GM12878 (cell line): ENCODE results near the gene PRMT1. TPM values are rescaled to one million over a fixed set of nuclear protein-coding genes. Genes with fewer than 3 reads are reported as not detected.

Experiments used
- ATAC-seq: fragments of 200-7000 bp; cut with Tn5 transposase; 3 replicates; pipeline ENCODE4 v1.9.1; 2020; ENCODE audit warnings: mild to moderate bottlenecking, moderate library complexity
- BruUV-seq: library from RNA; stranded (reverse); fragments of 400-500 nt; replicated peaks from 2 replicates; lab custom pipeline; 2021; lab: Mats Ljungman, UMichigan
- CTCF ChIA-PET: fragments of 300-600 bp; sonication (Branson Sonifier 250); formaldehyde crosslinking; extraction: SDS; loops from one replicate; lab custom pipeline; 2021; ENCODE audit warnings: inconsistent platforms; lab: Yijun Ruan, JAX
- POLR2A ChIA-PET: fragments of 350-600 bp; formaldehyde crosslinking; extraction: SDS; loops from one replicate; lab custom pipeline; 2021; ENCODE audit warnings: inconsistent platforms; lab: Charles Lee
- RAD21 ChIA-PET: fragments of 300-600 bp; sonication (Branson Sonifier 250); formaldehyde crosslinking; loops from one replicate; lab custom pipeline; 2023; ENCODE audit warnings: antibody characterized with exemption; ENCODE audit not compliant: unreplicated experiment; lab: Charles Lee
- SMC1A ChIA-PET: fragments of 300-600 bp; sonication (Branson Sonifier 250); formaldehyde crosslinking; loops from one replicate; lab custom pipeline; 2023; ENCODE audit not compliant: unreplicated experiment, uncharacterized antibody; lab: Charles Lee
- DNase-seq: peaks from one replicate; pipeline ENCODE4 v3.0.0-alpha.2; 2011; ENCODE audit warnings: low read depth, low spot score
- FAIRE-seq: peaks from 3 replicates; lab custom pipeline; 2011; peaks lifted over from hg19 to GRCh38; lab: Jason Lieb, UNC
- H2AFZ ChIP-seq: 2 replicates; pipeline ENCODE4 v1.6.0; 2011; ENCODE audit warnings: low read depth, low read length, control low read depth; ENCODE audit not compliant: control insufficient read depth
- H3K27ac ChIP-seq: 2 replicates; pipeline ENCODE4 v1.5.1; 2011; ENCODE audit warnings: control low read depth; ENCODE audit not compliant: control insufficient read depth, insufficient read depth
- H3K27me3 ChIP-seq, 2 experiments: replicated peaks in 1 of 2; 2 replicates each; pipeline versions ENCODE4 v1.6.0 to v1.6.1; 2011; ENCODE audit warnings: low read length in 1 of 2; ENCODE audit not compliant: control insufficient read depth in 2 of 2, insufficient read depth in 2 of 2
- H3K36me3 ChIP-seq, 2 experiments: 2 replicates each; pipeline ENCODE4 v1.5.1; 2011; ENCODE audit warnings: low read length in 1 of 2; ENCODE audit not compliant: control insufficient read depth in 2 of 2, insufficient read depth in 2 of 2
- H3K4me1 ChIP-seq: 2 replicates; pipeline ENCODE4 v1.6.1; 2011; ENCODE audit warnings: mild to moderate bottlenecking, low read length, moderate library complexity, mixed read lengths; ENCODE audit not compliant: control insufficient read depth, insufficient read depth
- H3K4me2 ChIP-seq: 2 replicates; pipeline ENCODE4 v1.6.0; 2011; ENCODE audit warnings: control low read depth; ENCODE audit not compliant: control insufficient read depth, insufficient read depth
- H3K4me3 ChIP-seq: fragments of 200-600 bp; sonication (generic); 2 replicates; pipeline ENCODE4 v1.5.1; 2016
- H3K79me2 ChIP-seq: 2 replicates; pipeline ENCODE4 v1.6.0; 2011; ENCODE audit warnings: low read length; ENCODE audit not compliant: control insufficient read depth, insufficient read depth
- H3K9ac ChIP-seq: 2 replicates; pipeline ENCODE4 v1.8.0; 2011; ENCODE audit warnings: low read length, control low read depth, mixed read lengths; ENCODE audit not compliant: control insufficient read depth, insufficient read depth
- H3K9me3 ChIP-seq: replicated peaks from 3 replicates; pipeline ENCODE4 v1.5.1; 2011; ENCODE audit warnings: mild to moderate bottlenecking, low read length; ENCODE audit not compliant: control insufficient read depth, insufficient read depth
- H4K20me1 ChIP-seq: 2 replicates; pipeline ENCODE4 v1.6.0; 2011; ENCODE audit not compliant: control insufficient read depth, insufficient read depth
- BMI1 ChIP-seq: fragments of 450-650 bp; IDR thresholded peaks from 2 replicates; pipeline ENCODE4 v1.6.1; 2016; ENCODE audit warnings: mild to moderate bottlenecking, moderate library complexity, borderline replicate concordance
- CHD4 ChIP-seq: fragments of 200-600 bp; sonication (generic); IDR thresholded peaks from 2 replicates; pipeline ENCODE4 v1.6.1; 2016; ENCODE audit warnings: mild to moderate bottlenecking
- CTCF ChIP-seq, 3 experiments: IDR thresholded peaks in 2 of 3; conservative IDR thresholded peaks in 1 of 3; 2 replicates each; pipeline ENCODE4 v1.5.1; 2011; ENCODE audit warnings: low read depth in 3 of 3, low read length in 3 of 3, mild to moderate bottlenecking in 3 of 3, control low read depth in 2 of 3, moderate library complexity in 2 of 3, inconsistent platforms in 1 of 3, mixed read lengths in 1 of 3; ENCODE audit not compliant: control insufficient read depth in 2 of 3, insufficient read depth in 1 of 3; ENCODE audit errors: extremely low read depth in 1 of 3
- FOXM1 ChIP-seq: IDR thresholded peaks from 2 replicates; pipeline ENCODE4 v1.6.1; 2012; ENCODE audit warnings: low read depth, mild to moderate bottlenecking, inconsistent platforms, low read length, moderate library complexity
- WGBS: methylation state at CpG from one replicate; pipeline ENCODE4 v1.1.6; 2016; ENCODE audit warnings: low lambda C conversion rate; ENCODE audit not compliant: insufficient replicate concordance, insufficient coverage; ENCODE audit errors: missing lambda C conversion rate; 5-methylcytosine and 5-hydroxymethylcytosine counted together
- in situ Hi-C: fragments of 300-500 bp; cut with MboI; formaldehyde crosslinking; loops from 9 replicates; pipeline ENCODE4 v1.14.3; 2018; ENCODE audit warnings: mixed read lengths
- intact Hi-C: fragments of 100-400 bp; cut with micrococcal nuclease; formaldehyde crosslinking; loops from one replicate; pipeline ENCODE4 v1.14.2; 2022; ENCODE audit not compliant: unreplicated experiment
- polyA plus RNA-seq, 11 experiments: library from polyadenylated mRNA; depleted of rRNA in 4 of 11; unstranded in 6 of 11; stranded (reverse) in 5 of 11; fragments of >200 nt; fragmentation: Nextera tagmentation in 4 of 11; fragmentation: Illumina TruSeq in 1 of 11; extraction: Ambion mirVana in 4 of 11; extraction: Trizol in 1 of 11; gene quantifications; 1 replicate in 1 of 11; 2 replicates in 10 of 11; pipeline versions ENCODE4 v1.2.1 to v1.2.3, GENCODE V29; 2011 to 2016; ENCODE audit warnings: inconsistent platforms in 2 of 11, missing spikeins in 2 of 11, low read depth in 1 of 11
- total RNA-seq, 4 experiments: library from RNA; depleted of rRNA in 3 of 4; stranded (reverse); fragments of >200 nt in 3 of 4; fragmentation: Illumina TruSeq in 1 of 4; extraction: Trizol in 1 of 4; gene quantifications; 2 replicates each; pipeline versions ENCODE4 v1.2.1 to v1.2.3, GENCODE V29; 2013 to 2021
- TF ChIP-seq, protein P1 (sequence below): IDR thresholded peaks from 2 replicates; pipeline ENCODE4 v1.6.1; 2012; ENCODE audit warnings: mild to moderate bottlenecking, low read depth, low read length

PRMT1 gene
- total and polyA plus RNA-seq, 10 of the 15 experiments (the other 5 are each of a cell fraction or from before 2014, with no cell fraction given): 19.9 to 667 (median 444) TPM

GRCh38 chr19:49684983-49685553 lies 8.0 kb downstream of the PRMT1 start:
- H3K27me3 ChIP-seq: no peaks in the 10 kb centered on the region
- H3K4me3 ChIP-seq: no peak overlapping the region
- BruUV-seq: no TSS peak
- in situ Hi-C loops: no loop called here
- no peak overlapping the region for H2AFZ ChIP-seq
- peaks cover 10% of the 10 kb centered on the region for H4K20me1 ChIP-seq
- ChIA-PET POLR2A (no interaction called here), SMC1A (no interaction called here), CTCF (interaction anchor here (0.8 to 2.0 kb wide), 5 partner anchors 12 to 177 kb away, joined by 3 to 6 read pairs (median 3); no protein-coding TSS in a partner anchor), RAD21 (no interaction called here)
- H3K27ac ChIP-seq: no peak overlapping the region
- ATAC-seq (no peak), DNase-seq (no peak), FAIRE-seq (no peak)
- TF ChIP-seq, protein P1, sequence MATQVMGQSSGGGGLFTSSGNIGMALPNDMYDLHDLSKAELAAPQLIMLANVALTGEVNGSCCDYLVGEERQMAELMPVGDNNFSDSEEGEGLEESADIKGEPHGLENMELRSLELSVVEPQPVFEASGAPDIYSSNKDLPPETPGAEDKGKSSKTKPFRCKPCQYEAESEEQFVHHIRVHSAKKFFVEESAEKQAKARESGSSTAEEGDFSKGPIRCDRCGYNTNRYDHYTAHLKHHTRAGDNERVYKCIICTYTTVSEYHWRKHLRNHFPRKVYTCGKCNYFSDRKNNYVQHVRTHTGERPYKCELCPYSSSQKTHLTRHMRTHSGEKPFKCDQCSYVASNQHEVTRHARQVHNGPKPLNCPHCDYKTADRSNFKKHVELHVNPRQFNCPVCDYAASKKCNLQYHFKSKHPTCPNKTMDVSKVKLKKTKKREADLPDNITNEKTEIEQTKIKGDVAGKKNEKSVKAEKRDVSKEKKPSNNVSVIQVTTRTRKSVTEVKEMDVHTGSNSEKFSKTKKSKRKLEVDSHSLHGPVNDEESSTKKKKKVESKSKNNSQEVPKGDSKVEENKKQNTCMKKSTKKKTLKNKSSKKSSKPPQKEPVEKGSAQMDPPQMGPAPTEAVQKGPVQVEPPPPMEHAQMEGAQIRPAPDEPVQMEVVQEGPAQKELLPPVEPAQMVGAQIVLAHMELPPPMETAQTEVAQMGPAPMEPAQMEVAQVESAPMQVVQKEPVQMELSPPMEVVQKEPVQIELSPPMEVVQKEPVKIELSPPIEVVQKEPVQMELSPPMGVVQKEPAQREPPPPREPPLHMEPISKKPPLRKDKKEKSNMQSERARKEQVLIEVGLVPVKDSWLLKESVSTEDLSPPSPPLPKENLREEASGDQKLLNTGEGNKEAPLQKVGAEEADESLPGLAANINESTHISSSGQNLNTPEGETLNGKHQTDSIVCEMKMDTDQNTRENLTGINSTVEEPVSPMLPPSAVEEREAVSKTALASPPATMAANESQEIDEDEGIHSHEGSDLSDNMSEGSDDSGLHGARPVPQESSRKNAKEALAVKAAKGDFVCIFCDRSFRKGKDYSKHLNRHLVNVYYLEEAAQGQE: no peak
- TF ChIP-seq CTCF (IDR thresholded peaks at IDR 0.05 in 2 of 3, conservative IDR thresholded peaks at IDR 0.05 in 1 of 3; ENCODE audit: control insufficient read depth in 2 of 3, extremely low read depth in 1 of 3, insufficient read depth in 1 of 3, low read depth in 3 of 3, low read length in 3 of 3) (peak in 1 of 3 experiments; percentile 8; a peak in 1 of 6 replicates), FOXM1 (no peak), BMI1 (no peak), CHD4 (no peak)
- peaks cover 19% of the 10 kb centered on the region for H3K79me2 ChIP-seq
- peaks cover 24 to 48% of the 10 kb centered on the region in 2 experiments for H3K36me3 ChIP-seq
- H3K4me1 ChIP-seq: peaks cover 8% of the 10 kb centered on the region
- intact Hi-C loops: no loop called here
- no peak overlapping the region for H3K4me2 ChIP-seq
- 97% methylated on average over 13 of the region's 13 CpGs for WGBS
- no peaks in the 10 kb centered on the region for H3K9me3 ChIP-seq
- no peak overlapping the region for H3K9ac ChIP-seq
